GM23248 (cell line): ENCODE data around the gene RSPH1.

Experiments
- EZH2 ChIP-seq: fragments of 200-600 bp; sonication (generic); IDR thresholded peaks from 2 replicates; pipeline ENCODE4 v1.6.1; 2018; ENCODE audit warnings: antibody characterized with exemption, mild to moderate bottlenecking; ENCODE audit not compliant: insufficient read depth, poor library complexity, severe bottlenecking
- EZH2phosphoT487 ChIP-seq: fragments of 200-600 bp; sonication (generic); IDR thresholded peaks from 2 replicates; pipeline ENCODE4 v1.6.1; 2018; ENCODE audit warnings: antibody characterized with exemption, moderate library complexity, mild to moderate bottlenecking, low read depth; ENCODE audit not compliant: insufficient read depth

- TF ChIP-seq EZH2phosphoT487, result no peak
- no peak for TF ChIP-seq EZH2
Measured at GRCh38 chr21:42532466-42533181, 36.6 kb upstream of the RSPH1 start.
